Stimulated activated naive CD8-positive, alpha-beta T cell treated with anti-CD3 and anti-CD28 coated beads, Interleukin-15, amount 100 ng/mL, for 72 hours (primary cell): ENCODE results near the gene SMAP2.
"Not testable (repeated sequence)": the region's sequence is repeated elsewhere in the genome, so short reads cannot be mapped to it uniquely, and the experiment has no call there.

Experiments
- ATAC-seq: fragments of 150-1000 bp; cut with Tn5 transposase; 2 replicates; pipeline ENCODE4 v1.10.0; 2021; ENCODE audit warnings: mild to moderate bottlenecking, moderate library complexity
- DNase-seq, 2 donors: peaks; one replicate each; pipeline ENCODE4 v3.0.0; 2021 to 2022
- H3K27ac Mint-ChIP-seq, 2 donors: one replicate each; pipeline ENCODE4 v1.8.0; 2022; ENCODE audit warnings: mild to moderate bottlenecking in 2 of 2, mixed read lengths in 2 of 2, moderate library complexity in 2 of 2
- H3K27me3 Mint-ChIP-seq: one replicate; pipeline ENCODE4 v1.8.0; 2022; ENCODE audit warnings: mixed read lengths
- H3K4me1 Mint-ChIP-seq: one replicate; pipeline ENCODE4 v1.8.0; 2022; ENCODE audit warnings: mild to moderate bottlenecking, mixed read lengths
- H3K4me3 Mint-ChIP-seq, 2 donors: one replicate each; pipeline ENCODE4 v1.8.0; 2022; ENCODE audit warnings: mild to moderate bottlenecking in 2 of 2, mixed read lengths in 2 of 2, moderate library complexity in 1 of 2
- H3K9me3 Mint-ChIP-seq, 2 donors: one replicate each; pipeline ENCODE4 v1.8.0; 2022; ENCODE audit warnings: mixed read lengths in 2 of 2

Gene SMAP2

DNA sequence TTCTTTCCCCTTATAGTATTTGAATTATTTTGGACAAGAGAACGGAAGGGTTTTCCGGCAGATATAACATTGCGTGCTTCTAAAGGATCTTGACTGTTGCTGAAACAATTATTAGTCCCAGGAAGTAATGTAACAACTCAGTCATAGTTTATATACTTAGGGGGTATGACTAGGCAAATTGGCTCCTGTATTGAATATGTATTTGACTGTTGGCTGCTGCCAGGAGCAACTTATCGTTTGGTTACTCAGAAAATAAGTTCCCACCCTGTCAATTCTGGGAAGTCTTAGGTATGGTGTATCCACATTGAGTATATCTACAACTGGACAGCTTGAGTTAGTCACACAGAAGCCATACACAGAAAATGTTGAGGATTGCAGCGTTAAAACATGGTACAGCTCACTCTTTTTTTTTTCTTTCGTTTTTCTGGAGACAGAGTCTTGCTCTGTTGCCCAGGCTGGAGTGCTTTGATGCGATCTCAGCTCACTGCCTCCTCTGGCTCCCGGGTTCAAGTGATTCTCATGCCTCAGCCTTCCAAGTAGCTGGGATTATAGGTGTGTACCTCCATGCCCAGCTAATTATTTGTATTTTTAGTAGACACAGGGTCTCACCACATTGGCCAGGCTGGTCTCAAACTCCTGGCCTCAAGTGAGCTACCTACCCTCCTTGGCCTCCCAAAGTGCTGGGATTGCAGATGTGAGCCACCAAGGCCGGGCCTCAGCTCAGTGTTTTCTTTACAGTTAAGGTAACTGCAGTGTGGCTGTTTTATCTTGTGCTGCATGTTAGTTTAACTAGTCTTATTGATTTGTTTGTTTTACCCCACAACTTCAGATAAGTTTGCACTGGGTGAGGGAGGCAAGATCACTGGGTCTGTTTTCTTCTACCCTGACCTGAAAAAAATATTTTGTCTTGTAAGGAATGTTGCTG is 10.2 kb downstream of the SMAP2 start:
- H3K27ac Mint-ChIP-seq = peak overlapping the region; percentile 97 to 100
- H3K4me3 Mint-ChIP-seq = peak overlapping the region; percentile 81 to 99
- peak; percentile 4 for ATAC-seq
- H3K27me3 Mint-ChIP-seq = no peaks in the 10 kb centered on the region
- no peaks in the 10 kb centered on the region for H3K9me3 Mint-ChIP-seq
- H3K4me1 Mint-ChIP-seq = peaks cover 85% of the 10 kb centered on the region
- DNase-seq = no peak

DNA sequence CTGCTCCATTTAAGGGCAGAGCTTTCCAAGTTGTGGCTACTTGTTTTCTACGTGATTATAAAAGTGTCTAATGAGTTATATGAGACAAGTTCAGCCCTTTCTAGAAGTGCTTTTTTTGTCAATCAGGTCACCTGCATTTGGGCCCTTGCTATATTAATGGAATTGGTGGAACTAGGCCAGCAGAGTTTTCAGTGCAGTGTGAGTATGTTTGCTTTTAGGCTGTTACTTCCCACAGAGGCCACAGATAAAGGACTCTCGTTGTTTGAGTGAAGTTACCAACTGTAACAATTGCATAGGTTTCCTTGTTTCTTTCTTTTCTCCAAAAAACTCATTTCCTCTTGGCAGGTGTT is 10.9 kb downstream of the SMAP2 start:
- Mint-ChIP-seq H3K4me1 (peaks cover 85% of the 10 kb centered on the region), H3K27me3 (no peaks in the 10 kb centered on the region), H3K9me3 (no peaks in the 10 kb centered on the region), H3K27ac (peak overlapping the region; percentile 97 to 100), H3K4me3 (peak overlapping the region; percentile 81 to 99)
- ATAC-seq (no peak), DNase-seq (no peak)

DNA sequence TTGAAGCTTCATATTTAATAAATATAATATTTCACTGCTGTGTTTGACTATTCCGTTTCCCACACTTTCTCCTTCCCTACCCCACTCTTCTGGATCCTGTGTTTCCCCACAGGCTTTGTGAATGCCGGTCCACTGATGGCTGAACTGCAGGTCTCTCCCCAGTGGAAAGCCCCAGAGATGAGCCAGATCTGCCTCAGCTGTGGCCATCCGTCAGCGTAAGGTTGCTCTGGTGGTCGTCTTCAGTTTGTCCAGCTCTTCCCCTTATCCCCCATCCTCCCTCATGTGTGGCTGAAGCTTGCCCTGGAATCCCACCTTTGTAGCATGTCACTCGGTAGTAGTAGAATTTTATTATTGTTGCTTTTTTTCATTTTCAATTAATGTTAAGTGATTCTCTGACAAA is 11.4 kb downstream of the SMAP2 start:
- DNase-seq (no peak), ATAC-seq (no peak)
- Mint-ChIP-seq H3K27me3 (no peaks in the 10 kb centered on the region), H3K4me1 (peaks cover 85% of the 10 kb centered on the region), H3K9me3 (no peaks in the 10 kb centered on the region), H3K4me3 (peak overlapping the region; percentile 81 to 99), H3K27ac (peak overlapping the region; percentile 97 to 100)

DNA sequence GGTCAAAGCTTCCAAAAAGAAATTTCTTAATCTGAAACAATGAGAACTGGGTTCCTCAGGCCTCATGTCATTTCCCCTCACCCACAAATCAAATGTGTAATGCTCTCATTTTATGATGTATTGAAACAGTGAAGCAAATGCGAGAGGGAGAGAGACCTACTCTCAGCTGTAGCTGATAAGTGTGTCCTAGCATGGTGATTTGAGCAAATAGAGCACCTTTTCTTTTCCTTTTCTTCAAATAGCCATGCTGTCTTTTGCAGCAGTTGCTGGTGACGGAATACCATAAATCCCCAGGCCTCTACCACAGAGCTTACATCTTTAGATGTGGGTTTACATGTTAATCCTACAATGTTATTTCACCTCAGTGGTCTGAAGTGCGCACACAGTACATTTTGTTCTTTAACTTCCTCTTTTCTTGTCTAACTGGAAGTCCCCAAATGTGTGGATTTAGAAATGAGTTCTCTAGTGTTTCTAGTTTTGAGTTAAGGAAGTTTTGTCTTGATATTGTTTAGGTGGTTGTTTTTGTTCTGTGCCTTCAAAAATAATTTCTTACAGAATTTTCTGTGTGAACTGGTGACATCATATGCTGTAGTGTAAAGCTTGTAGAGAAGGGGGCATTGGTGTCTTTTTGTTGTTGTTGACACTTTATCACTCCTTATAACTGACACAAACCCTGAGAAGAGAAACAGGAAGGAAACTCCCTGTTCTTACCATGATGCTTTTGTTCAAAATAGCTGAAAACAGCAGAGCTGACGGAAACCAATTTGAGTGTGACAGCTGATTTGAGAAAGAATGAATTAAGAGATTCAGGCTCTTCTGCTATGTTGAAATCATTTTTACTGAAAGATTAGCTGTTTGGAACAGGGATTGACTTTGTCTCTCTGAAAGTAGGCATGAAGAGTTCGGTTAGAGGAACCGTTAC is 12.2 kb downstream of the SMAP2 start:
- Mint-ChIP-seq H3K4me3 (peak overlapping the region; percentile 81 to 99), H3K27me3 (no peaks in the 10 kb centered on the region), H3K4me1 (peaks cover 85% of the 10 kb centered on the region), H3K27ac (peak overlapping the region; percentile 97 to 100), H3K9me3 (no peaks in the 10 kb centered on the region)
- peak; percentile 80 for ATAC-seq
- peak; percentile 67 to 77 for DNase-seq

DNA sequence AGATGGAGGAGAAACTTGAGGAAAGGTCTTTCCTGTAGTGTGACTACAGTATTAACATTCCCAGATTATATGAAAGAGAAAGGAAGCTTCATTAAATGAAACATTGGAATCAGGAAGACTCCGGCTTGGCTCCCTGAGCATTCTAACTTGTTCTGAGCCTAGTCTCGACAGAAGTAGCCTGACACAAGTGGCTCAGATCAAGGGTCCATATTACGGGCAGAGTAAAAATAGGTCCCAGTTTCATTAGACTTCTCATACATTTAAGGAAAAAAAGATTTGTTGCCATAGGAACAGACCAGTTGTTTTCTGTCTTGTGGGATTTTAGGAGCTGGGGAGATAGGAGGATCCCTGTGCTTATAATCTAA is 12.8 kb downstream of the SMAP2 start:
- Mint-ChIP-seq H3K4me1 (peaks cover 85% of the 10 kb centered on the region), H3K27me3 (no peaks in the 10 kb centered on the region), H3K4me3 (peak overlapping the region; percentile 81 to 99), H3K9me3 (no peaks in the 10 kb centered on the region), H3K27ac (peak overlapping the region; percentile 97 to 100)
- DNase-seq (no peak), ATAC-seq (no peak)

DNA sequence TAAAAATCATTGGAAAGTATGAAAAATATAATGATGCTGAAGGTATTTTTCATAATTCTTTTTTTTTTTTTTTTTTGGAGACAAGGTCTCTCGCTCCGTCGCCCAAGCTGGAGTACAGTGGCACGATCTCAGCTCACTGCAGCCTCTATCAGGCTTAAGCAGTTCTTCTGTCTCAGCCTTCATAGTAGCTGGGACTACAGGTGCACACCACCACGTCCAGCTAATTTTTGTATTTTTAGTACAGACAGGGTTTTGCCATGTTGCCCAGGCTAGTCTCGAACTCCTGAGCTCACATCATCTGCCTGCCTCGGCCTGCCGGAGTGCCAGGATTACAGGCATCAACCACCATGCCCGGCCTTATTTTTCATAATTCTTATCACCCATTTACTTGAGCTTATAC is 13.3 kb downstream of the SMAP2 start:
- Mint-ChIP-seq H3K27me3 (no peaks in the 10 kb centered on the region), H3K4me3 (peak overlapping the region; percentile 81 to 99), H3K9me3 (no peaks in the 10 kb centered on the region), H3K27ac (peak overlapping the region; percentile 97 to 100), H3K4me1 (peaks cover 85% of the 10 kb centered on the region)
- DNase-seq = no peak
- ATAC-seq = no peak

DNA sequence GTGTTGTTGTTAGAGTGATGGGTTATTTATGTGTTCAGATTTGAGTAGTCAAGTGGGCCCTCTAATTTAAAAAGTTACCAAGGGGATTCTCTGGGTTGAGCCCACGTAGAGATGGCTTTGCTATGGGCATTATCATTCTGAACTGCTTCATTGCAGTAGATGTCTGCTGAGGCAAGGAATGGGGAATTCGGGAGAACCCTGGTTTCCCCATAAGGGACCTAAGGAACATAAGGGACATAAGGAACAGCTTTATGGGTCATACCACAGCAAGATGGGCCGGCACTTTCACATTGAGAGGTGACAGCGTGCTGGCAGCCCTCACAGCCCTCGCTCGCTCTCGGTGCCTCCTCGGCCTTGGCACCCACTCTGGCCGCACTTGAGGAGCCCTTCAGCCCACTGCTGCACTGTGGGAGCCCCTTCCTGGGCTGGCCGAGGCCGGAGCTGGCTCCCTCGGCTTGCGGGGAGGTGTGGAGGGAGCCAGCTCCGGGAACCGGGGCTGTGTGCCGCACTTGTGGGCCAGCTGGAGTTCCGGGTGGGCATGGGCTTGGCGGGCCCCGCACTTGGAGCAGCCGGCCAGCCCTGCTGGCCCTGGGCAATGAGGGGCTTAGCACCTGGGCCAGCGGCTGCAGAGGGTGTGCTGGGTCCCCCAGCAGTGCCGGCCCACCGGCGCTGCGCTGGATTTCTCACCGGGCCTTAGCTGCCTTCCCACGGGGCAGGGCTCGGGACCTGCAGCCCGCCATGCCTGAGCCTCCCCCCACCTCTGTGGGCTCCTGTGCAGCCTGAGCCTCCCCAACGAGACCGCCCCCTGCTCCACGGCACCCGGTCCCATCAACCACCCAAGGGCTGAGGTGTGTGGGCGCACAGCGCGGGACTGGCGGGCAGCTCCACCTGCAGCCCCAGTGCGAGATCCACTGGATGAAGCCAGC is 14.1 kb downstream of the SMAP2 start:
- H3K27me3 Mint-ChIP-seq, H3K9me3 Mint-ChIP-seq, ATAC-seq: not testable (repeated sequence)
- H3K27ac Mint-ChIP-seq = peak overlapping the region; percentile 98 to 99
- peaks cover 85% of the 10 kb centered on the region for H3K4me1 Mint-ChIP-seq
- peak; percentile 56 to 64 for DNase-seq
- H3K4me3 Mint-ChIP-seq = peak overlapping the region; percentile 81 to 99

DNA sequence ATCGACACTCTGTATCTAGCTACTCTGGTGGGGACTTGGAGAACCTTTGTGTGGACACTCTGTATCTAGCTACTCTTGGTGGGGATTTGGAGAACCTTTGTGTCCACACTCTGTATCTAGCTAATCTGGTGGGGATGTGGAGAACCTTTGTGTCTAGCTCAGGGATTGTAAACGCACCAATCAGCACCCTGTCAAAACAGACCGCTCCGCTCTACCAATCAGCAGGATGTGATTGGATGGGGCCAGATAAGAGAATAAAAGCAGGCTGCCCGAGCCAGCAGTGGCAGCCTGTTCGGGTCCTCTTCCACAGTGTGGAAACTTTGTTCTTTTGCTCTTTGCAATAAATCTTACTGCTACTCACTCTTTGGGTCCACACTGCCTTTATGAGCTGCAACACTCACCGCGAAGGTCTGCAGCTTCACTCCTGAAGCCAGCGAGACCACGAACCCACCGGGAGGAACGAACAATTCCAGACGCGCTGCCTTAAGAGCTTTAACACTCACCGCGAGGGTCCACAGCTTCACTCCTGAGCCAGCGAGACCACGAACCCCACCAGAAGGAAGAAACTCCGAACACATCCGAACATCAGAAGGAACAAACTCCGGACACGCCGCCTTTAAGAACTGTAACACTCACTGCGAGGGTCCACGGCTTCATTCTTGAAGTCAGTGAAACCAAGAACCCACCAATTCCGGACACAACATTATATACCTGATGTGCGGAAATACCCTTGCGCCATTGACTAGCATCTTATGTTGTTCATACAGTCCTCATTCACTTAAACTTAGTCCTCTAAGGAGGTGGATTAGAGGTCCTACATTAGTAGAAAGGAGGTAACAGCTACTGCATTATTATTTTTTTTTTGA is 15.2 kb downstream of the SMAP2 start:
- peaks cover 85% of the 10 kb centered on the region for H3K4me1 Mint-ChIP-seq
- H3K27me3 Mint-ChIP-seq, ATAC-seq, H3K9me3 Mint-ChIP-seq: not testable (repeated sequence)
- DNase-seq = peak; percentile 63 to 81
- H3K27ac Mint-ChIP-seq = peak overlapping the region; percentile 98 to 99
- H3K4me3 Mint-ChIP-seq = peak overlapping the region; percentile 81 to 99

DNA sequence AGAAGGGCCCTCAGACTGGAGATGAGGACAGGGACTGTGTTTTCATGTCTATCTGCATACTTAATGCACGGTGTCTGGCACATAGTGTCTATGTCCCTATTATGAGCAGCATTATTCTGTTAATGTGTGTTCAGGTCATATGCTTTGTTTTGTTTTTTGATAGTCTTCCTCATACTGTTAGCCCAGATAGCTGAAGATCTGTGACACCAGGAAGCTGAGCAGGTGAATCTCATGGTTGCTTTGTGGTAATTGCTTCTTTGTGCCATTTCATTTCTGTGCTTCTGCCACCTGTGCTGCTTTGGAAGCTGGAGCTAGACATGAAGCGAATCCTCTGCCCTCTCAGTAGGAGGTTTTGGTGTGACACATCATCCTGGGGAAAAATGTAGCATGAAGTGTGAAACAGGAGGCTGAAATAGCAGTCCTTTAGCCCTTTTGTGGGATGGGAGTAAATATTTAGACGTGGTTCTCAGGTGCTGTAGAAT is 15.8 kb downstream of the SMAP2 start:
- Mint-ChIP-seq H3K27me3 (no peaks in the 10 kb centered on the region), H3K4me3 (peak overlapping the region; percentile 81 to 99), H3K9me3 (no peaks in the 10 kb centered on the region), H3K4me1 (peaks cover 85% of the 10 kb centered on the region), H3K27ac (peak overlapping the region; percentile 98 to 99)
- no peak for ATAC-seq
- DNase-seq = no peak

DNA sequence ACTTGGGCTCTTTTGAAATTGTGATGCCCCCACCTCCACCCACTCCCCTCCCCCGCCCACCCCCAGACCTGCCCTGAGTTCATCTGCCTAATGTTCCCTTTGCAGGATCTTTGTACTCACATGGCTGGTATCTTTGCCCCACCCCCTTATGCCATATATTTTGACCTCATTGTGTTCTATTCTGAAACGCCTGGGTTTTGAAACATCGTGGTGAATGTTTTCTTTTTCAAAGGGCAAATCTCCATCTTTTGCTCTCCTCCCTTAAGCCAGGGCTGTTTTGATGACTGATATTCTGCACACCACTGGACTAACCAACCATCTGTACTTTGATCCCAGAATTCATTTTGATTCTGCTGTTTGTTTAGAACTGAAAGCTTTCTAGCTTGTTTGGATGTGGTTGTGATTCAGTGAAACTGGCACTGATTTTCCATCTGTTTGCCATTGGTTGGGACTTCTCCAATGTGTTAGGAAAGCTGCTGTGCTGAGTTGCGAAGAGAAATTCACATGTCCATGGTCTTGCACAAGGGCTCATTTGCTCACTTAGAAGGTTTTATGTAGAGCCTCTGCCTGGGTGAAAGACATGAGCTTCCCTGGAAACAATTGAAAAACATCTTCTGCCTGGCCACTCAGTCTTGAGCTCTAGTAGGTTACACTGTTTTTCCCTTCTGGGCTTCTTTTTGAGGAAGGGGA is 16.5 kb downstream of the SMAP2 start:
- peaks cover 85% of the 10 kb centered on the region for H3K4me1 Mint-ChIP-seq
- H3K9me3 Mint-ChIP-seq = no peaks in the 10 kb centered on the region
- DNase-seq (no peak), ATAC-seq (peak; percentile 8)
- peak overlapping the region; percentile 62 to 98 for H3K27ac Mint-ChIP-seq
- peak overlapping the region; percentile 81 to 99 for H3K4me3 Mint-ChIP-seq
- H3K27me3 Mint-ChIP-seq = no peaks in the 10 kb centered on the region

DNA sequence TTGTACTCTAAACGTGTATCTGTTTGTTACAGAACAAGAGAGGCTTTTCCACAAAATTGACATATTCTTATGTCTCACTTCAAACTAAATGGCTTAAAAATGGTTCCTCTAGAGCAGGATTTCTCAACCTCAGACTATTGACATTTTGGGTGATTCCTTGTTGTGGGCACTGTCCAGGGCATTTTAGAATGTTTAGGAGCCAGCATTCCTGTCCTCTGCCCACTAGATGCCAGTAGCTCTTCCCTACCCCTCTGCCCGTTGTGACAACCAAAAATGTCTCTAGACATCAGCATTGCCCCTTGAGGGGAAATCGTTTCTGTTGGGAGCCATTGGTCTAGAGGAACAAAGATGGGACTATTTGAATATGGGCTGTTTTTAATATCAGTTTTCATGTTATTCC is 17.3 kb downstream of the SMAP2 start:
- H3K27me3 Mint-ChIP-seq = no peaks in the 10 kb centered on the region
- peak overlapping the region; percentile 81 to 99 for H3K4me3 Mint-ChIP-seq
- H3K9me3 Mint-ChIP-seq = no peaks in the 10 kb centered on the region
- ATAC-seq (no peak), DNase-seq (no peak)
- peaks cover 85% of the 10 kb centered on the region for H3K4me1 Mint-ChIP-seq
- peak overlapping the region in 1 of 2 donors; percentile 24 for H3K27ac Mint-ChIP-seq

DNA sequence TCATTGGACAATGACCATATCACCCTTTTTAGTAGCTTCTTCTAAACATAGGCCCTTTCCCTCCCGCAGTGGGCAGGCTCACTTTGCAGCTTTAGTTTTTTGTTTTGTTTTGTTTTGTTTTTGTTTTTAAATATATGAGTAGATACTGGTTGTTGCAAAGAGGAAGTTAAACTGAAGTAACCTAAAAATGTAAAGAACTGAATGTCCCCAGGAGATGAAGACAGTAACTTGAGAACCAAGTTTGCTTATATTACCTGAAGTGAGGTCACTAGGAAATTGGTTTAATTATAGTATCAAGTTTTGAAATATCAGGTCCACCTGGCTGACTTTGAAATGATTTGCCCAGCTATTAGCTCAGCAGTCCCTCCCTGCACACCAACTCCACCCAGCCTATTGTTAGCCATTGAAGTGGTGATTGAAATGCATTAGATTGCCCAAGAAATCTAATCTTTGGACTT is 18.2 kb downstream of the SMAP2 start:
- H3K9me3 Mint-ChIP-seq = no peaks in the 10 kb centered on the region
- ATAC-seq (no peak), DNase-seq (no peak)
- H3K4me3 Mint-ChIP-seq = peak overlapping the region; percentile 81 to 99
- peaks cover 88% of the 10 kb centered on the region for H3K4me1 Mint-ChIP-seq
- H3K27ac Mint-ChIP-seq = peak overlapping the region in 1 of 2 donors; percentile 90
- no peaks in the 10 kb centered on the region for H3K27me3 Mint-ChIP-seq

DNA sequence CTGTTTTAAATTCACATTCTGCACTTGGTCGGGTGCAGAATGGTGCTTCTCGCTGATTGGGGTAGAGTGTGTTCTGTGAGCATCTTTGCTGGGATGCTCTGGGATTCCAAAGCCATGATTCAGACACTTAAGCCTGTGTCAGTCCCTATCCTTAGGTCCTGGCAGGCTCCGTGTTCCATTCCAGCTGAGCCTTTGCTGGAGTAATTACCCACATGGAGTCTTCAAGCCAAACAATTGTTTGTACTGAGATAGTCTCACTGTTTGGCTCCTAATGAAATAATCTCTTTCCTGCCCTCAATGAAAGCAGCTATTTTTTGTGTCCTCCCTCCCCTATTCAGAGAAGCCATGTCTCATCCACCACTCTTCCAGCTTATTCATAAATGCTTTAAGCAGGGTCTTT is 18.7 kb downstream of the SMAP2 start:
- H3K9me3 Mint-ChIP-seq = no peaks in the 10 kb centered on the region
- peaks cover 93% of the 10 kb centered on the region for H3K4me1 Mint-ChIP-seq
- no peaks in the 10 kb centered on the region for H3K27me3 Mint-ChIP-seq
- peak overlapping the region in 1 of 2 donors; percentile 59 for H3K27ac Mint-ChIP-seq
- DNase-seq (no peak), ATAC-seq (no peak)
- H3K4me3 Mint-ChIP-seq = peak overlapping the region; percentile 48 to 99
